Glutamatergic neuron (in vitro differentiated cells): Measurements from ENCODE around the gene HOXB5. TPM values are rescaled to one million over a fixed set of nuclear protein-coding genes. Genes with fewer than 3 reads are reported as not detected.

ENCODE experiments used
- DNase-seq: peaks from one replicate; pipeline ENCODE4 v3.0.0; 2022
- H3K27ac Mint-ChIP-seq: one replicate; pipeline ENCODE4 v1.8.0; 2020; ENCODE audit warnings: mild to moderate bottlenecking, mixed read lengths, inconsistent platforms; ENCODE audit not compliant: unreplicated experiment
- H3K27me3 Mint-ChIP-seq: one replicate; pipeline ENCODE4 v1.8.0; 2020; ENCODE audit warnings: mild to moderate bottlenecking, moderate library complexity, mixed read lengths, inconsistent platforms; ENCODE audit not compliant: unreplicated experiment
- H3K36me3 Mint-ChIP-seq: one replicate; pipeline ENCODE4 v1.8.0; 2020; ENCODE audit warnings: mild to moderate bottlenecking, mixed read lengths, inconsistent platforms; ENCODE audit not compliant: unreplicated experiment
- H3K4me1 Mint-ChIP-seq: one replicate; pipeline ENCODE4 v1.8.0; 2020; ENCODE audit warnings: mild to moderate bottlenecking, low read depth, mixed read lengths, inconsistent platforms; ENCODE audit not compliant: unreplicated experiment
- H3K4me3 Mint-ChIP-seq: one replicate; pipeline ENCODE4 v1.8.0; 2020; ENCODE audit warnings: mild to moderate bottlenecking, mixed read lengths, inconsistent platforms; ENCODE audit not compliant: unreplicated experiment
- H3K9me3 Mint-ChIP-seq: one replicate; pipeline ENCODE4 v1.8.0; 2020; ENCODE audit warnings: mild to moderate bottlenecking, moderate library complexity, mixed read lengths, inconsistent platforms; ENCODE audit not compliant: unreplicated experiment
- total RNA-seq: library from RNA; stranded (reverse); fragmentation: NEBNext Ultra II Directional; extraction: Animal tissue kit (Norgen Biotek cat#: 25700); gene quantifications from one replicate; pipeline ENCODE4 v1.2.1, GENCODE V29; 2021; ENCODE audit not compliant: unreplicated experiment
- TF ChIP-seq, protein P1 (sequence below): fragments of 200-600 bp; sonication (generic); IDR thresholded peaks from one replicate; pipeline ENCODE4 v1.5.0; 2021; ENCODE audit not compliant: partially characterized antibody, unreplicated experiment

The HOXB5 gene
- total RNA-seq, 1 donor from 2014 or later: not detected

DNA sequence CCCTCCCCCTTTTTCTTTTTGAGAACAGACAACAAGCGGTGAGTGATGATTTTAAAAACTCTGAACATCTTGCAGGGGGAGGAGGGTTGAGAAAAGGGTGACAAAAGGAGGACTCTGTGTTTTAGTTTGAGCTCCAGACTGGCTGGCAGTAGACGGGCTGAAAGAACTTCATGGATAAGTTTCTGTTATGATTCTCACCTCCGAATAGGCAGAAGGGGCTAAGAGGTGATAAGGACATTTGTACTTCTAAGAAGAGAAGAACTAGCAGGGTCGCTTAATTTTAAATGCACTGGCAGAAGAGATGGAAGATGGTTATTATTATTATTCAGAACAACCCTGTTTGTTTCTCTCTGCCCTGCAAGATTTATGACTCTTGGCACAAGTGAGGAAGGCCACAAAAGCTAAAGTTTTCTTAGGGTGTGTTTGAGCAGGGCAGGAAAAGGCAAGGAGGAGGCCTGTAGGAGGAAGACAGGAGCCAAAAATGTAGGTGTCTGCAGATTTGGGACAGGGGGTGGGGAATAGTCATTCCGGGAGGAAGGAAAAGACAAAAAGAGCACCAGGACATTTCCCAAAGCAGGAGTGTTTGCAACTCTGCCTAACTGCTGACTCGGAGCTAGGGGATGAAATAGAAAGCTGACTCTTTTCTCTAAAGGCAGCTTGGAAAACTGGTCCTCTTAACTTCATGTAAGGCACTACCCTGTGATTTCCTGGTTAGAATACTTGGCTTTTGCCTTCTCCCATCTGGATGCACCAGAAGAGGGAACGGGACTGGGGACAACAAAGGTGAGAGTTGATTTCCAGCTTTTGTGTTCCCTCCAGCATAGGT lies 36.8 kb downstream of the HOXB5 start:
- Mint-ChIP-seq H3K9me3 (peaks cover 11% of the 10 kb centered on the region), H3K27me3 (peaks cover 57% of the 10 kb centered on the region), H3K27ac (no peak overlapping the region), H3K4me1 (peaks cover 4% of the 10 kb centered on the region), H3K36me3 (no peaks in the 10 kb centered on the region), H3K4me3 (peak overlapping the region; percentile 8)
- DNase-seq: no peak
- TF ChIP-seq, protein P1, sequence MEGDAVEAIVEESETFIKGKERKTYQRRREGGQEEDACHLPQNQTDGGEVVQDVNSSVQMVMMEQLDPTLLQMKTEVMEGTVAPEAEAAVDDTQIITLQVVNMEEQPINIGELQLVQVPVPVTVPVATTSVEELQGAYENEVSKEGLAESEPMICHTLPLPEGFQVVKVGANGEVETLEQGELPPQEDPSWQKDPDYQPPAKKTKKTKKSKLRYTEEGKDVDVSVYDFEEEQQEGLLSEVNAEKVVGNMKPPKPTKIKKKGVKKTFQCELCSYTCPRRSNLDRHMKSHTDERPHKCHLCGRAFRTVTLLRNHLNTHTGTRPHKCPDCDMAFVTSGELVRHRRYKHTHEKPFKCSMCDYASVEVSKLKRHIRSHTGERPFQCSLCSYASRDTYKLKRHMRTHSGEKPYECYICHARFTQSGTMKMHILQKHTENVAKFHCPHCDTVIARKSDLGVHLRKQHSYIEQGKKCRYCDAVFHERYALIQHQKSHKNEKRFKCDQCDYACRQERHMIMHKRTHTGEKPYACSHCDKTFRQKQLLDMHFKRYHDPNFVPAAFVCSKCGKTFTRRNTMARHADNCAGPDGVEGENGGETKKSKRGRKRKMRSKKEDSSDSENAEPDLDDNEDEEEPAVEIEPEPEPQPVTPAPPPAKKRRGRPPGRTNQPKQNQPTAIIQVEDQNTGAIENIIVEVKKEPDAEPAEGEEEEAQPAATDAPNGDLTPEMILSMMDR: no peak

DNA sequence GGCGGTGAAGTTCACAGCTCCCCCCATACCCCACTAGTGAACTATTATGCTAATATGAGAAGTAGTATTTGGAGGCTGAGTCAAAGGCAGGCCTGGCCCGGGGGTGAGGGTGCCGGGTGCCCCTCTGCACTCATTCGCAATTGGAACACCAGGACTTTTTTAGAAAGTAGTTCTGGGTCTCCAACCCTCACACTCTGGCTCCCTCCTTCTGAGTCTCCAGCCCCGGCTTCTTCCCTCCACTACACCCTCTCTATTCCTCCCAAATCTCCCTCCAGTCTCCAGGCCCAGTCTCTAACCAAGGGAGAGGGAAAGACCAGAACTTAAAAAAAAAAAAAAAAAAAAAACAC lies 37.4 kb downstream of the HOXB5 start:
- no peak for DNase-seq
- Mint-ChIP-seq H3K4me1 (peaks cover 4% of the 10 kb centered on the region), H3K27me3 (peaks cover 53% of the 10 kb centered on the region), H3K9me3 (peaks cover 11% of the 10 kb centered on the region), H3K27ac (no peak overlapping the region), H3K36me3 (no peaks in the 10 kb centered on the region), H3K4me3 (no peak overlapping the region)
- TF ChIP-seq, protein P1: no peak

DNA sequence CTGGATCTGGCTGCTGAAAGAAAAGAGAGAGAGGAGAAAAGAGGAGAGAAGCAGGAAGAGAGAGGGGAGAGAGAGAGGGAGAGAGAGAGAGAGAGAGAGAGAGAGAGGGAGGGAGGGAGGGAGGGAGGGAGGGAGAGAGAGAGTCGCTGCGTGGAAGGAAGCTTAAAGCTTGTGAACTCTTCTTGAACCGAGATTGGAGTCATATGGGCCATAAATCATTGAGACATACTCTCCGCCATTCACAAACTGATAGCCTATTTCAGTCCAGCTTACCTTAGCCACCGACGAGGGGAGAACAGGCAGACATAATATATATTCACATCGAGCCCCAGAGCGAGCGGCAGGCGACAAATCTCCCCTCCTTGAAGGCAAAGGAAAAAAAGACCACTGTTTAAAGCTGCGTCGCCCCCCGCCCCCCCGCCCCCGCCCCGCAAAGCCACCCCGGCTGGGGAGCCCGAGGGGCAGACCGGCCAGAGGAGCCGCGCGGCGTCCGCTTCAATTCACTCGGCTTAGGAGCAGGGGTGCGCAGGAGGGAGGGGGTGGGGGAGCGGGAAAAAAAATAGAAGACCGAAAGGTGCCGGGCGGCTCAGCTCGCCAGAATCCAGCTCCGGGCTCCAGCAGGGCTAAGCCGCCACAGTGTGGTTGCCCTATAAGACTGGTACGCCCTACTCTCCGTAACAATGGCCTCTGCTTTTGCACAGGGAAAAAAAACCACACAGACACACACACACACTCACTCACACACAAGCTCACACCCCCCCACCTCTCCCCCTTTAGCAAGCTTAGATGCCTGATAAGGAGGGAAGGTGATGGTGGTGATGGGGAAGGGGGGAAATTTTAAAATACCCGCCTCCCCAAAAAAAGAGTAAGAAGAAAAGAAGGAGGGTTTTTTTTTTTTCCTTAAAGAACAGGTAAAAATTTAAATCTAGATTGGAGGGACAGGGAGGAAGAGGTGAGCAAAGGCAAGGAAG lies 38.0 kb downstream of the HOXB5 start:
- Mint-ChIP-seq H3K4me1 (peaks cover 4% of the 10 kb centered on the region), H3K4me3 (peak overlapping the region; percentile 74), H3K27ac (no peak overlapping the region), H3K36me3 (no peaks in the 10 kb centered on the region), H3K27me3 (peaks cover 50% of the 10 kb centered on the region), H3K9me3 (peaks cover 11% of the 10 kb centered on the region)
- DNase-seq: no peak
- TF ChIP-seq, protein P1: no peak

DNA sequence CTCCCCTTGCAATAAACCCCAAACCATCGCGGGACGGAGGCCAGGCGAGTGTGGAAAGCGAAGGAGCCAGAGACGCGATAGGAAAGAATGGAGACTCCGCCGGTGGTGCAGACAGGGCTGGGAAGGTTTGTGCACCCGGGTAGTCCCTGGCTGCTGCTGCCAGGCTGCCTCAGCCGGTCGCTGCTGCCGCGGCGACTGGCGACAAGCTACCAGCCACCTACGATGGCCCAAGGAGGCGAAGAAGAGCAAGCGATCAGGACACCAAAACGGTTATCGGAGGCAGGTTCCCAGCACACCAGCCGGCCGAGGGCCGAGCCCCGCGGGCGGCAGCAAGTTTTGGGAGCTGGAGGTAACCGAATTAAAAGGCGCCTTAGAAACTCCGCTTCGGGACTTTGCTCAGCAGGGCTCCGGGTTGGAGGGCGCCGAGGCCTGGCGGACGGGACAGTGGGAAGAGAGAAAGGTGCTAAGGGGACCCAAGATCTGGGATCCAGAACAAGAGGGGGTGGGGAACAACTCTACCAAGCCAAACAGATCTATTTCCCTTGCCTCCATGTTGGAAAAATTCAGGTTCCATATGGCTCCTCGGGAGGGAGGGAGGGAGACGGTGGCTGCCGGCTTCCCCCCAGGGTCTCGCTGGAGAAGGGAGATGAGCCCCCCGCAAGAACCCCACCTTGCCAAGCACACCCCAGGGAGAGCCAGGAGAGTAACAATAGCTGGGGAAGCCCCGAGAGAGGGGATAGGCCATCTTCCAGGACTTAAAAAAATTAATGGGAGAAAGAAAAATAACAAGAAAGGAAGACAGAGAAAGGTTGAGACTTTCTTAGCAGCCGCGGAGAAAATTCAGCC lies 38.9 kb downstream of the HOXB5 start:
- DNase-seq: peak; percentile 30
- Mint-ChIP-seq H3K27ac (no peak overlapping the region), H3K4me1 (peaks cover 7% of the 10 kb centered on the region), H3K27me3 (peaks cover 54% of the 10 kb centered on the region), H3K9me3 (peaks cover 11% of the 10 kb centered on the region), H3K4me3 (peak overlapping the region; percentile 57), H3K36me3 (no peaks in the 10 kb centered on the region)
- TF ChIP-seq, protein P1: no peak
